GM20431 (cell line): Measurements from ENCODE around the gene PLXNB1.
"Not testable (repeated sequence)": the region's sequence is repeated elsewhere in the genome, so short reads cannot be mapped to it uniquely, and the experiment has no call there.

Source experiments
- in situ Hi-C: fragments of 300-500 bp; cut with MseI, MboI; formaldehyde crosslinking; loops from one replicate; pipeline ENCODE4 v1.15.0; 2020; ENCODE audit warnings: low sequenced_read_pairs; ENCODE audit not compliant: unreplicated experiment

Gene PLXNB1

DNA sequence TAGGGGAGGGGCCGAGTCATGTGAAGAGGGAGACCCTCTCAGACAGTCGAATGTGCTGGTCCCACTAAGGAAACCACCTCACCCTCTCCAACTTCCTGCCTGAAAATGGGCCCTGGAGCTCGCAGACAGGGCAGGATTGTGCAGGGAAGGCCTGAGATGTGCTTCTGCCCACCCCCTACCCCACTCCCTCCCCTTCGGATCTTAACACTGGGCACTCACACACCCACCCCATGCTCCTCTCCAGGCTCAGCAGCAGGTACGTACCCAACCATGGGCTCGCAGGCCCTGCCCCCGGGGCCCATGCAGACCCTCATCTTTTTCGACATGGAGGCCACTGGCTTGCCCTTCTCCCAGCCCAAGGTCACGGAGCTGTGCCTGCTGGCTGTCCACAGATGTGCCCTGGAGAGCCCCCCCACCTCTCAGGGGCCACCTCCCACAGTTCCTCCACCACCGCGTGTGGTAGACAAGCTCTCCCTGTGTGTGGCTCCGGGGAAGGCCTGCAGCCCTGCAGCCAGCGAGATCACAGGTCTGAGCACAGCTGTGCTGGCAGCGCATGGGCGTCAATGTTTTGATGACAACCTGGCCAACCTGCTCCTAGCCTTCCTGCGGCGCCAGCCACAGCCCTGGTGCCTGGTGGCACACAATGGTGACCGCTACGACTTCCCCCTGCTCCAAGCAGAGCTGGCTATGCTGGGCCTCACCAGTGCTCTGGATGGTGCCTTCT lies 36.7 kb upstream of the PLXNB1 start:
- in situ Hi-C loops = no loop called here

DNA sequence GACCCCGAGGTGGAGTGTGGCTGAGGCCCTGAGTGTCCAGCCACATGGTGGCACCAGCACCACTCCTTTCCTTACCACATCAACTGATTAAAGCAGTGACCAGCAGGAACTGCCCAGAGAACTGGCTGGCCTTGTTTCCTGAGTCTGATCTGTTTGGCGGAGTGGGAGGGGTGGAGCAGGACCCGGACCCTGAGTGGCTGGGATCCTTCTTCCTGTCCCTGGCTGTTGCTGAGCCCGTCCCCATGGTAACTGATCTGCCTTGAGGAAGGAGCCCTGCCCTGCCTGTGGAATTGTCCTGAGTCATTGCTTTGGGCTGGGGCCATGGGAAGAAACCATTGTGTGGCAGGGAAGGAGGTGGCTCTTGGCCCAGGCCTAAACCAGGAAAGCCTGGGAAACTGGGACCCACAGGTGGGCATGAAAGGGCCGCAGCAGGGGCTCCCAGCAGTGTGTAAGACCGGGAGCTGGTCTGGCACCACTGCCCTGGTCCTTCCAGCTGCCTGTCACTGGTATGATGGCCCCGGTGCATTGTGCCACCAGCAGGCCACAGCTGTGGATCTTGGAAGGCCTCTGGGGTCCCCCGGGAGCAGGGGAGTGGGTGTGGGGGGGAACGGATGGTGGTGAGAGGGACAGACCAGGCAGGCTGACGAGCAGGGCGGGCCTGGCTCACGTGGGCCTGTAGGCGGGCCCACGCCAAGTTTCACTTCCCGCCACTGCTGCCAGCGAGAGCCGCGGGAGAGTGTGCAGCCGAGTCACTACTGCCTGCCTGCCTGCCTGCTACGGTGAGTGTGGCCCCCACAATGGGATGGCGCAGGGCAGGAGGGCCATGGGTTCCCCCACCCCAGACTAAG lies 35.9 kb upstream of the PLXNB1 start:
- in situ Hi-C loops = no loop called here

DNA sequence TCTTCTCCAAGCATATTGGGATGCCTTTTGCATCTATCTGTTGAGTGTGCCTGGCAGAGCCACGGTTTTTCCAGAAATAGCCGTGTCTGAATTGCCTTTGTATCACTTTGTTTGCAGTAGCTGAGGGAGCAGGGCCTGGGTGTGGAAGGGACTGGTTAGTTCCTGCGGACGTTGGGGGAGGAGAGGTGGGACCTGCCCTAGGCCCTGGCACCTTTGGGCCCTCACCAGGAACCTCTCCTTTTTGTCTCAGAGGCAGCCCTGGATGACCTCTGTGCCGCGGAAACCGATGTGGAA lies 35.3 kb upstream of the PLXNB1 start:
- in situ Hi-C loops = no loop called here

DNA sequence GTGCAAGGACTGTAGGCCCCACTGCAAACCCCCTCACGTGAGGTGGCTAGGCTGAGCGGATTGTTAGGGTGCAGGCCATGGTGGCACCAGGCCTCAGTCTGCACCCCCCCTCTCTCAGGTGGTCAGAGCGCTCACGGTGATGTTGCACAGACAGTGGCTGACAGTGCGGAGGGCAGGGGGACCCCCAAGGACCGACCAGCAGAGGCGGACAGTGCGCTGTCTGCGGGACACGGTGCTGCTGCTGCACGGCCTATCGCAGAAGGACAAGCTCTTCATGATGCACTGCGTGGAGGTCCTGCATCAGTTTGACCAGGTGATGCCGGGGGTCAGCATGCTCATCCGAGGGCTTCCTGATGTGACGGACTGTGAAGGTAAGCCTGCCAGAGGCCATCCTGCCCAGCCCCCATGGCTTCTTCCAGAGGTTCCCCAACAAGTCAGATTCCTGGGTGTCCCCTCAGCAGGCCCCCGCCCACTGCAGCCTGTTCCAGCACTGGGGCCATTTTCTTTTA lies 34.9 kb upstream of the PLXNB1 start:
- in situ Hi-C loops = no loop called here

DNA sequence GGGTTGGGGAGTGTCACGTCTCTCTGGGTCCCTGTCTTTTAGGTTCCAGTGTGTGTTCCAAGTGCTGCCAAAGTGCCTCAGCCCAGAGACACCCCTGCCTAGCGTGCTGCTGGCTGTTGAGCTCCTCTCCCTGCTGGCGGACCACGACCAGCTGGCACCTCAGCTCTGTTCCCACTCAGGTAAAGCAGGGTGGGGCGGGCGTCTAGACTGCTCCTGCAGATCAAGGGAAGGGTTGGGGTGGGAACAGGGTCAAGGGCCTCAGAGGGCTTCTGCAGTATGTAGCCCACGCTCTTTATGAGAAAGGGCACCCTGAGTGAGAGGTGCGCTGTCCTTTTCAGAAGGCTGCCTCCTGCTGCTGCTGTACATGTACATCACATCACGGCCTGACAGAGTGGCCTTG lies 33.8 kb upstream of the PLXNB1 start:
- in situ Hi-C loops = no loop called here

DNA sequence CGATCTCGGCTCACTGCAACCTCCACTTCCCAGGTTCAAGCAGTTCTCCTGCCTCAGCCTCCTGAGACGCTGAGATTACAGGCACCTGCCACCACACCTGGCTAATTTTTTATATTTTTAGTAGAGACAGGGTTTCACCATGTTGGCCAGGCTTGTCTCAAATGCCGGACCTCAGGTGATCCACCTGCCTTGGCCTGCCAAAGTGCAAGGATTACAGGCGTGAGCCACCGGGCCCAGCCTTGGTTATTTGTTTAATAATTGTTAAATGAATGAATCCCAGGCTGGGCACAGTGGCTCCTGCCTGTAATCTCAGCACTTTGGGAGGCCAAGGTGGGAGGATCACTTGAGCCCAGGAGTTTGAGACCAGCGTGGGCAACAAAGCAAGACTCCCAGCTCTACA lies 31.9 kb upstream of the PLXNB1 start:
- in situ Hi-C loops = not testable (repeated sequence)

DNA sequence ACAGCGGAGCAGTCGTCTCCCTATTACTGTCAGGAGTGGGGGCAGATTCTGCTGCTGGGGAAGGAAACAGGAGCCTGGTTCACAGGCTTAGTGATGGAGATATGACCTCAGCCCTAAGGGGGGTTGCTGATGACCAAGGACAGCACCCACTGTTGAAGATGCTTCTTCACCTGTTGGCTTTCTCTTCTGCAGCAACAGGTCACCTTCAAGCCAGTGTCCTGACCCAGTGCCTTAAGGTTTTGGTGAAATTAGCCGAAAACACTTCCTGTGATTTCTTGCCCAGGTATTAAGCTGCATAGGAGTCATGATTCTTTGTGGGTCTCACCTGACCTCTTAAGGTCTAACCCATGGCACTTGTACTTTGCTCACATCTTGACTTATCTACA lies 30.6 kb upstream of the PLXNB1 start:
- in situ Hi-C loops = no loop called here

DNA sequence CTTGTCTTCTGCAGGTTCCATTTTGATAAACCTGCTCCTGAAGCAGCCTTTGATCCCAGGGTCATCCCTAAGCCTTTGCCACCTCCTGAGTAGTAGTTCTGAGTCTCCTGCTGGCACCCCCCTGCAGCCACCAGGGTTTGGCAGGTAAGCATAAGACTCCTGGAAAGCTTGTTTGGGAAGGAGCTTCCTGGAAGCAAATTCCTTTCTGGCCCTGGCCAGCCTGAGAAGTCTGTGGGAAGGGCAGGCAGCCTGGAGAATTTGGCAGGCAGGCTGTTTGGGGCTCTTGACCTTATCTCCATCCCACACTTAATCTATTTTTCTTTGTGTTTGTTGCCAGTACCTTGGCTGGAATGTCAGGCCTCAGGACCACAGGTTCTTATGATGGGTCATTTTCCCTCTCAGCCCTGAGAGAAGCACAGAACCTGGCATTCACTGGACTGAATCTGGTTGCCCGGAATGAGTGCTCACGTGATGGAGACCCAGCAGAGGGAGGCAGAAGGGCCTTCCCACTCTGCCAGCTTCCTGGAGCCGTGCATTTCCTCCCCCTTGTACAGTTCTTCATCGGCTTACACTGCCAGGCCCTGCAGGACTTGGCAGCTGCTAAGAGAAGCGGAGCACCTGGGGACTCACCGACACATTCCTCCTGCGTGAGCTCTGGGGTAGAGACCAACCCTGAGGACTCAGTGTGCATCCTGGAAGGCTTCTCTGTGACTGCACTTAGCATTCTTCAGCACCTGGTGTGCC lies 30.1 kb upstream of the PLXNB1 start:
- in situ Hi-C loops = no loop called here

DNA sequence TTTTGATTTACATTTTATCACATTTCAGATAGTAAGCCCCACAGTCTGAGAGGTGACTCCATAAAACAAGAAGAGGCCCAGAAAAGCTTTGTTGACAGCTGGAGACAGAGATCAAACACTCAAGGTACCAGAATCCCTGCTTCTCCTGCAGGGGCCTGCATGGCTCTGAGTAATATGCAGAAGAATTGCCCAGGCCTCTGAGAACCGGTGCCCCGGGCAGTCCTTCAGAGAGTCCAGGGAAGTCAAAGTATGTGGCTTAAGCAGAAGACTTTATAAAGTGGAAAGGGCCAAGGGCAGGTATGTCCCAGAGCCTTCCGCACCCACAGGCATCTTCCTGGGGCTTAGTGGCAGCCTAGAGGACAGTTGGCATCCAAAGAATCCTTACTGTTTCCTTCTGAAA lies 29.4 kb upstream of the PLXNB1 start:
- in situ Hi-C loops = no loop called here

DNA sequence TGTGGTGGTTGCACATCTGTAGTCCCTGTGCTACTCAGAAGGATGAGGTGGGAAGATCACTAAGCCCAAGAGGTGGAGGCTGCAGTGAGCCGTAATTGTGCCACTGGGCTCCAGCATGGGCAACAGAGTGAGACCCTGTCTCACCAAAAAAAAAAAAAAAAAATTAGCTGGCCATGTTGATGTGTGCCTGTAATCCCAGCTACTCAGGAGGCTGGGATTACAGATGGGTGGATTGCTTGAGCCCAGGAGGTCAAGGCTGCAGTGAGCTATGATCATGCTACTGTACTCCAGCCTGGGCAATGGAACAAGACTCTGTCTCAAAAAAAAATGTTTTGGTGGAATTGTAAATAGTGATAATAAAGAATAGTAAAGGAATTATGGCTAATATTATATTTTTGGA lies 26.6 kb upstream of the PLXNB1 start:
- in situ Hi-C loops = no loop called here

DNA sequence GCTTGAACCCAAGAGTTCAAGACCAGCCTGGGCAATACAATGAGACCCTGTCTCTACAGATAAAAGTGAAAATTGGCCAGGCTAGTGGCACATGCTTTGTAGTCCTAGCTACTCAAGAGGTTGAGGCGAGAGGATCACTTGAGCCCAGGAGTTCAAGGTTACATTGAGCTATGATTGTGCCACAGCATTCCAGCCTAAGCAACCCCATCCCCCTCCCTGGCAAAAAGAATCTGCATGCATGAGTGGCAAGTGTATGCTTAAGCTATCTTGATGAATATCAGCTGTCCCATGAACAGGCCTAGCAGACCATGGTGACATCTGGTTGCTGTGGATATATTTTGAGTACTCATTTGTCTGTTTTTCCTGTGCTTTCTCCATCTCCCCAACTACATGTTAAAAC lies 21.4 kb upstream of the PLXNB1 start:
- in situ Hi-C loops = no loop called here

DNA sequence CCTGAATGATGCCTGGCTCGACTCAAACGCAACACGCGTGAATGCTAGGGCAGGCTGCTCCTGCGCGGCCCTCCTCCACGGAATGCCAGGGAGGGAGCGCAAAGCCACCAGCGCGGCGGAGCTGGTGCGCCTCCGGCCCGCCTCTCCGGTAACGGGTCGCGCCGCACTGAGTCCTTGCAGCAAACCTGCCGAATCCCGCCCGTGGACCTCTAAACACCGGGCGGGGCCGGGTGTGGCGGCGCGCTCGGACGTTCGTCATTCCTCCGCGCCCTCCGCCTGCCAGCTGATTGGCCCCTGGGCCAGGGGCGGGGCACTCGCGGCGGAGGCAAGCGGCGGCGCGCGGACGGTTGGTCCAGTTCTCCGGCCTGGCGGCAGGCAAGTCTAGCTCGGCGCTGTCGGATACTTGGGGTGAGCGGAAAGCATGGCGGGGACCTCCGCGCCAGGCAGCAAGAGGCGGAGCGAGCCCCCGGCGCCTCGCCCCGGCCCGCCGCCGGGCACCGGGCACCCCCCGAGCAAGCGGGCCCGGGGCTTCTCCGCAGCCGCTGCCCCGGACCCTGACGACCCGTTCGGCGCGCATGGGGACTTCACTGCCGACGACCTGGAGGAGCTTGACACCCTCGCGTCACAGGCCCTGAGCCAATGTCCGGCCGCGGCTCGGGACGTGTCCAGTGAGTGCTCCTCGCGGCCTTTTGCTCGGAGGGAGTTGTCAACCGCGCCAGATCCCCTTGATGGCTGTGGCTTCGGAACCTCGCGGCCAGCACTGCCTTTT lies 16.7 kb upstream of the PLXNB1 start, which contains the start of gene ATRIP:
Gene ATRIP (plus strand): TSS at position 313 of the 769 bp plus-strand sequence. CDS start 109 bp downstream, at position 422.
- in situ Hi-C loops = no loop called here

DNA sequence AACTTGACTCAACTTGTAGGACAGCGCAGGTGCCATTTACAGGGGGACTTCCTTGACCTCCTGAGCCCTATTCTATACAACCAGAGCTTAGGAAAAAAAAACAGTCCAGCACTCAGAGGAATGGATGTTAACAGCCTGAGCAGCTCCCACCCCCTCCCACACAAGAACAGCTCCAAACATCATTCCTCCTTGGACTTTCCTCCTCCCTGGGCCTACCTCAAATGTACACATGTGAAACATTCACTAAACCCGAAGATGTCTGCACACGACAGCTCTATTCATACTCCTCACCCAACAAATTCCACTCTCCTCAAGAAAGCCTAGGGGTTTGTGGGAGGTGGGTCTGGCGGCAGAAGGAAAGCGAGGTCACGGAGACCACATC lies 16.1 kb upstream of the PLXNB1 start:
- in situ Hi-C loops = no loop called here

DNA sequence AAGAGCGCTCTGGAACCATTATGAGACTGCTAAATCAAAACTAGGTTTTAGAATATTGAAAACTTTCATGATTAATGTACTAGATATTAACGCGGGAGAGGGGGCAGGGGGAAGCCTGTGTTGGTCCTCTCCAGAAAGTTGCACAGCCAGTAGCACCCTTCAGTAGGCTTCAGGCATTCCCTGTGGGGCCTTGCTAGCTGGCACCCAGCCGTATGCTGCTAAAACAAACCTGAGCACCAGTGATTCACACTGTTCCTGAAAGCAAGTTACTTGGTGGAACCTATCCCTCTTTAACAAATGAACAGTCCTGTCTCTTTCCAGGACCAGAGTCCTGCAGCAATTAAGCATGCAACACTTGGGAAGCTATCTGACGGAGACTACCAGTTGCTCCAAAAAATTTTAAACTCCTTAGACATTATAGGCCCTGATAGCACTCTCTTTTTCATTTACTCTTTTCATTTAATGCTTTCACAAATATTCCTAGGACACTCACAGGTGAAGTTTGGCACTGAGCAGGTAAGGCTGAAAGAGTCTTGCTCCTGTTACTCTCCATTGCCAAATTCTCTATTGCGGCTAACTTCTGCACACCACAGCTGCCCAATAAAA lies 15.5 kb upstream of the PLXNB1 start:
- in situ Hi-C loops = no loop called here

DNA sequence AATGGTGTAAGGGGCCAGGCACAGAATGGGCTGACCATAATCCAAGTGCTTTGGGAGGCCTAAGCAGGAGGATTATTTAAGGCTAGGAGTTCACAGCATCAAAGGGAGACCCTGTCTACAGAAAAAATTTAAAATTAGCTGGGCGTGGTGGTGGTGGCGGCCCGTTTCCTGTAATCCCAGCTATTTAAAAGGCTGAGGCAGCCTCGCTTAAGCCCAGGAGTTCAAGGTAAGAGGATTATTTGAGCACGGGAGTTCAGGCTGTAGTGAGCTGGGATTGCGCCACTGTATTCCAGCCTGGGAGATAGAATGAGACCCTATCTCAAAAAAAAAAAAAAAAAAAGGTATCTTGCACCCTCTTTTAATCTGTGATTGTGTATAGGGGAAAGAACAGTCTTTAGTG lies 12.1 kb upstream of the PLXNB1 start:
- in situ Hi-C loops = no loop called here

DNA sequence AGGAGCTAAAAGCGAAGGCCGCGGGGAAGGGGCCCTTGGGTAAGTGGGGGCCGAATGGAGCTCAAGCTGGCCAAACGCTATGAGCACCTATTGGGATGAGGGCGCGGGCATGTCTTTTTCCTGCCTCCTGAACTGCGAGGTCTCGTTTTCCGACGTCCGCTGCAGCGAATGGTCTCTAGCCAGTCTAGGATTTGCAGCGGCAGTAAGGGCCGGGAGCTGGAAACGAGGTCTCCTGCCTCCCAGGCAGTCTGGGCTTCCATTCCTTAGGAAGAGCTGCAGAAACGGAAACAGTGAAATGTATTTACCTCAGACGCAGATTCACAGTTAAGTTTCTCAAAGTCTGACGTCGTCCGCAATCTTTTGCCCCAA lies 10.7 kb upstream of the PLXNB1 start:
- in situ Hi-C loops = no loop called here

DNA sequence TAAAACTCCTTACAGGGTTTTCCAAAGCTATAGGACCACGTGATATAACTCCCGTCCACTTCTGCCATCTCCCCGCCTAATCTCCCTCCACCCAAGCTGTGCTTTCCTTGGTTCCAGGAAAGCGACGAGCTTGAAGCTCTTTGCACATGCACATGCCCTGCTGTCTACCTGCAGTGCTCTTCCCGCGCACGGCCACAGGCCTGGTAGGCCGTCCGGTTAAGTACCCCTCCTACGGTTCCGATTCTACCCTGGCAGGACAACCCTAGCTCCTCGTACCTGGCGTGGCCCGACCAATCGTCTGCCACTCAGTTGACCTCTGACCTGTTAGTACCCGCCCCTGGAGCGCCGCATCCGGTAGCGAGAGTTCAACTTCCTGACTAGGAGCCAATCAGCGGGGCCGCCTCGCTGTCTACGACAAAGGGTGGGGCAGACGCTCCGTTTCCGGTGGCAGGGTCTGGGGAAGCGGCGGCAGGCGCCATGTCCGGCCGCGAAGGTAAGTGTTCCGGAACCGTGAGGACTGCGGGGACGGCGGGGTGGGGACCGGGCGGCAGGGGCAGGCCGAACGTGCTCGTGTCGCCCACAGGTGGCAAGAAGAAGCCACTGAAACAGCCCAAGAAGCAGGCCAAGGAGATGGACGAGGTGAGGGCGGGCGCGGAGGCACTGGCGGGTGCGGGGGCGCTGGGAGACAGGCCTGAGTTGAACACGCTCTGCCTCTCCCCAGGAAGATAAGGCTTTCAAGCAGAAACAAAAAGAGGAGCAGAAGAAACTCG lies 10.1 kb upstream of the PLXNB1 start, which contains the start of the genes CCDC51 and TMA7:
Gene CCDC51 (minus strand): TSS at position 300 of the 770 bp plus-strand sequence. CDS start 4,991 bp downstream, outside the sequence.
Gene TMA7 (plus strand): TSS at position 438 of the 770 bp plus-strand sequence. CDS start 40 bp downstream, at position 478.
- in situ Hi-C loops = loop anchor here (10.0 kb wide), 1 partner anchor 205 kb away; no protein-coding TSS in a partner anchor

DNA sequence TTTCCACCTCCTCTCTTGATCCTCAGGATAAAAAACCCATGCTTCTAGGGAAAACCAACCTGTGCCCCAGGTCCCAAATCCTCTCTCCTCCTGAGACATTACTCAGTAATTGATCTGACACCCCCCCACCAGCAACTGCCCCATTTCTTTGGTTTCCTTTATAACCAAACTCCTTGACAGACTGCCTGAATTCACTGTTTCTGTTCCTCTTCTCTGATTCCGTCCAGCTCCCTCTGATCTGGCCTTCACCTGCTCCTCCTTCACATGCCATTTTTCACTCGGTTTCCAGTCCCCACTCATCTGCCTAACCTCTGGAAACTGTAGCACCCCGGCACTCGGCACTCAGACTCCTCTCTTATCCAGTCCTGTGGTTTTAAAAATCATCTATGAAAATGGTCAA lies 7.9 kb upstream of the PLXNB1 start:
- in situ Hi-C loops = loop anchor here (10.0 kb wide), 1 partner anchor 203 kb away; no protein-coding TSS in a partner anchor

DNA sequence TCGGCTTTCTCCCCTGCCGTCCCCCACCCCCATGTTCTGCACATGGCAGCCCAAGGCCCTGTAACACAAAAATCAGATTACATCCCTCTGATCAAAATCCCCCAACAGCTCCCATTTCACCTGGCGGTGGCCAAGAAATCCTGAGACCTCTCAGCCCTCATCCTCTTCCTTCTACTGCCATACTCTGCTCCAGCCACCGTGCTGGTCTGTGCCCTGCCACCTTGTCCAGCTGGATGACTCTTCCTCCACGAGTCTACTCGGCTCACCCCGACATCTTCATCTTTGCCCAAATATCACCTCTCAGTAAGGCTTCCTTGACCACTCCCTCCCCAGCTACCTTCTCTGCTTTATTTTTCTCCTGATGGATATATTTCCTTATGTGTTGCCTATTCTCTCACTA lies 7.0 kb upstream of the PLXNB1 start:
- in situ Hi-C loops = loop anchor here (10.0 kb wide), 1 partner anchor 202 kb away; no protein-coding TSS in a partner anchor
